HG02763 (cell line): Measurements from ENCODE around the gene EEF1B2.
"Not testable (repeated sequence)": the region's sequence is repeated elsewhere in the genome, so short reads cannot be mapped to it uniquely, and the experiment has no call there.

Experiments used
- ATAC-seq: cut with Tn5 transposase; IDR thresholded peaks from one replicate; pipeline ENCODE4 v1.9.1; 2021; ENCODE audit warnings: mild to moderate bottlenecking, moderate library complexity; ENCODE audit not compliant: unreplicated experiment

EEF1B2 gene

DNA sequence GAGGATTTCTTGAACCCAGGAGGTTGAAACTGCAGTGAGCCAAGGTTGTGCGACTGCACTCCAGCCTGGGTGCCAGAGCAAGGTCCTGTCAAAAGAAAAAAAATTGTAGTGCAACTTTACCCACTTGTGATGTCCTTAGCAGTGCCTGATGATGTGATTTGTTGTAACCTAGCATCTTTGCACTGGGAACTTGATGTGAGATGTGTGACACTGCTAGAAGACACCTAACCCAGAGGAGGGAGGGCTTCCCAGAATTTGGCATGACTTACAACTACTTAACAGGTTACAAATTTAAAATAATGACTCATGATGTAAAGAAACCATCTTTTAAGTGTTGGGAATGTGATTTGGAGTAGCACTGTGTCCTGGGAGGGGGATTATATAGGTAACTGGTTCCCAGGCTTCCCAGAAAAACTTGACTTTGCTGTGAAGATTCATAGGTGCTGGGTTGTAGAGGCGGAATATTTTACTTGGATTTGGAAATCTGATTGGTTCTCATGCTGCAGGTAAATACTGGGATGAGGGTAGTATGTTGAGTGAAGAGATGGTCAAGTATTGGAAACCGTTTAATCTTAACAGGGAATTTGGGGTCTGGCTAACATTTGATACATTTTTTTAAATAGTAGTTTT, 3.7 kb downstream of the EEF1B2 start:
- no peak for ATAC-seq

DNA sequence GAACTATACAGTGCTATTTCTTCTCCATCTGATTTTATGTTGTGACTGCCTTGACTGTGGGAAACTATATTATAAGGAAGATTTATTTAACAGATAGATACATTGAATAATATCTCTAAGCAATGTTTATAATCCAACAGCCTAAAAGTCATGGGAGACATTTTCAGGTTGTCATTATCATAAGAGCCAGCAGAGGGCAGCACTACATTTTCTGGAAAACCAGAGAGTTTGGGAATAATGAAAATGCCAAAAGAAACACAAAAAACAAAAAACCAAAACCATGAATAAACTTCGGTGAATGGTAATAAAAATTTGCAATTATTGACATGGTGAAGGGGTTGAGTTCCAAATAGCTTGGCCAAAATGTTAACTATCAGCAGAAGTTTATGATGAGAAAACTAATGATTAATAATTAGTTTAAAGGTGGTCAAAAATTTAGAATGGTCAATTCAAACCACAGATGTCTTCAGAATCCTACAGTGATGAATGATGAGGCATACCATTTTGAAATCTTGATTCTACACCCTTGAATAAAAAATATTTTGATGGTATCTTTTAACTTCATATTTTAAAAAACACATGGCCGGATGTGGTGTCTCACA, 4.7 kb downstream of the EEF1B2 start:
- no peak for ATAC-seq

- not testable (repeated sequence) for ATAC-seq
These were observed 8.5 kb downstream of the EEF1B2 start for GRCh38 chr2:206168230-206168629.

- ATAC-seq = not testable (repeated sequence)
These were observed 12.1 kb downstream of the EEF1B2 start for GRCh38 chr2:206171624-206172397.

DNA sequence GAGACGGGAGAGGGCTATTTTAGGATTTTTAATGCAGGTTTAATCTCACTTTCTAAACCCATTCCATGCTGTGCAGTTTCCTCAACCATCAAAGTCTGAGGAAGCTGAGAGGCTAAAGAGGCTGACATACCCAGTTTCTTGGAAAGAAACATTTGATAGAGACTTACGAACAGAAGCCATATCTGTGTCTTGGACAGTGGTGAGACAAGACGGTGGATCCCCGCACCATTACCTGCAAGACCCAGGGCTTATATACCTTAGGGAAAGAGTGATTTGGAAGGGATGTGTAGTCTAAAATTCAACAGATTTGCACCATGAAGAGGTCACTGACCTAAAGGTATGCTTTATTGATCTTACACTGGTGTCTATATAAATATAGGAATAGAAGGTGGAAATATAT, 13.5 kb downstream of the EEF1B2 start:
- no peak for ATAC-seq

- no peak for ATAC-seq
These were observed 16.4 kb downstream of the EEF1B2 start for GRCh38 chr2:206176121-206176520.

DNA sequence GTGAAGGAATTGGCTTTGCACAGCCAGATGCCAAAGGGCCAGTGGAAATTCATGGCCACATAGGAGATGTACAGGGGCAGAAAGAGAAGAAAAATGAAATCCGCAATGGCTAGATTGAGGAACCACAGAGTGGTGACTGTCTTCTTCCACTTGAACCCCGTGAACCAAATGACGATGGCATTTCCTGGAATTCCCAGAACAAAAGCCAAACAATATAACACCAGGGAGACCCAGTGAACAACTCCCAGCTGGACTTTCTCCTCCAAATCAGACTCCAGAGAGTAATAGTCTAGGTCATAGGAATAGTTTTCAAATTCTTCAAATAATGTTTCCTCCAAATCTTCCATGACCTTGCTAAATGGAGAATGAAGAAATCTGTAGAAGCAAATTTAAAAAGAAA, 17.2 kb downstream of the EEF1B2 start:
- ATAC-seq = no peak

GRCh38 chr2:206181526-206181925, 21.8 kb downstream of the EEF1B2 start:
- not testable (repeated sequence) for ATAC-seq

DNA sequence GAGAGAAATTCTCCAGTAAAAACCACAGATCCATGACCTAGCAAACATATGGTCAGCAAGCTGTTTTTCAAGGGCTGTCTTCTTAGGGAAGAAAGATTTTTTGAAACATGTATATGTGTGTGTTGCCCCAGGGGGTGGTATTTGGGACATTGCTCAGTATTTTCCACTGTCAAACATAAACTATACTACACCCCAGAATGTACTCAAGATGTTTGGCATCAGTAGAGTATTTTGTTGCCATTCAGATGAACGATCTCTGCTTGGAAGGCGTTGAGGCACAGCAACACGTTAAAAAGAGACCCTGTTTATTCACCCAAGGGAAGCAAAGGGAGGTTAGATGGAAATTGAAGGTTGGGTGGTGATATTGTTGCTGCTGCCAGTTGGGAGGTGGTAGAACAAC, 30.0 kb downstream of the EEF1B2 start:
- no peak for ATAC-seq

GRCh38 chr2:206190111-206190510, 30.4 kb downstream of the EEF1B2 start:
- no peak for ATAC-seq

GRCh38 chr2:206190689-206191088, 31.0 kb downstream of the EEF1B2 start:
- ATAC-seq = no peak

DNA sequence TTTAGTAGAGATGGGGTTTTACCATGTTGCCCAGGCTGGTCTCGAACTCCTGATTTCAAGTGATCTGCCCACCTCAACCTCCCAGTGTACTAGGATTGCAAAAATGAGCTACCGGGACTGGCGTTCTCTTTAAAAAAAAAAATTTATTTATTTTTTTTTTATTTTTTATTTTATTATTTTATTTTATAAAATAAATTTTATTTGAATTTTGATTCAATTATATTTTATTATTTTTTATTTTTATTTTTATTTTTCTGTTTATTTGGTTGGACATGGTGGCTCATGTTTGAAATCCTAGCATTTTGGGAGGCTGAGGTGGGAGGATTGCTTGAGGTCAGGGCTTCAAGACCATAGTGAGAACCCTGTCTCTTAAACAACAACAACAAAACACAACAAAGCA, 32.5 kb downstream of the EEF1B2 start:
- ATAC-seq = no peak

- ATAC-seq = no peak
These were observed 34.1 kb downstream of the EEF1B2 start for GRCh38 chr2:206193671-206194357.

GRCh38 chr2:206198677-206199076, 39.0 kb downstream of the EEF1B2 start:
- no peak for ATAC-seq

- no peak for ATAC-seq
These were observed 41.6 kb downstream of the EEF1B2 start for GRCh38 chr2:206201075-206201848.

GRCh38 chr2:206202446-206202845, 42.8 kb downstream of the EEF1B2 start:
- ATAC-seq = no peak

- no peak for ATAC-seq
These were observed 43.6 kb downstream of the EEF1B2 start for GRCh38 chr2:206203331-206203730.

DNA sequence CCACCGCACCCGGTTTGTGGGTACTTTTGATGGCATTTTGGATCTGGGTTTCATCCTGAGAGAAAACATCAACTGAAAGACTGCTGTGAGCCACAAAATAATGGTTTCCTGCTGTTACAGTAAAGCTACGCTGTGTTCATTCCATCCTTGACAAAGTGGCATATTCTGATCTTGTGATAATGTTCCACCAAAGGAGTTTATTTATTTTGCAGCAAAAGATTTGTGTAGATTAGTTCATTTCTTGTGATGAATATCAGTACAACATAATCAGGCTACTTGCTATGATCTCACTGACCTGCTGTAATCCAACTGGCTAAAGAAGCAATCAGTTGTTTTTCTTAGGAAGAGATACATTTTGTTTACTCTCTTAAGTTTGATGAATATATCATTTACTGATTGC, 45.0 kb downstream of the EEF1B2 start:
- ATAC-seq = no peak

GRCh38 chr2:206207316-206207715, 47.6 kb downstream of the EEF1B2 start:
- ATAC-seq = not testable (repeated sequence)

DNA sequence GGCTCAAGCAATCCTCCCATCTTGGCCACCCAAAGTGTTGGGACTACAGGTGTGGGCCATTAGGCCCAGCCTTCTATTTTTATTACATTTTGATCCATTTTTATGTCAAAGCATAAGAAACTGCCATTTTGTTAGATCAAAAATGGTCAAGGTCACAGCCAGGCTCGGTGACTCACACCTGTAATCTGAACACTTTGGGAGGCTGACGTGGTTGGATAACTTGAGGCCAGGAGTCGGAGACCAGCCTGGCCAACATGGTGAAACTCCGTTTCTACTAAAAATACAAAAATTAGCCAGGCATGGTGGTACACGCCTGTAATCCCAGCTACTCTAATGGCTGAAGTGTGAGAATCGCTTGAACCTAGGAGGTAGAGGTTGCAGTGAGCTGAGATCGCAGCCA, 49.2 kb downstream of the EEF1B2 start:
- no peak for ATAC-seq
